K562 (cell line): ENCODE data around the gene LILRA5. TPM values are rescaled to one million over a fixed set of nuclear protein-coding genes. Genes with fewer than 3 reads are reported as not detected.
A peak's percentile ranks its signal among the peaks of the same experiment; 100 is the strongest.

Source experiments
- ATAC-seq: fragments of 200-7000 bp; cut with Tn5 transposase; 3 replicates; pipeline ENCODE4 v1.9.1; 2020; ENCODE audit warnings: moderate library complexity
- BruUV-seq: library from RNA; stranded (reverse); fragments of 400-500 nt; replicated peaks from 2 replicates; lab custom pipeline; 2021; lab: Mats Ljungman, UMichigan
- CTCF ChIA-PET: fragments of 300-600 bp; formaldehyde crosslinking; extraction: SDS; loops from one replicate; lab custom pipeline; 2021; ENCODE audit warnings: low intra/inter-chr PET ratio; lab: Yijun Ruan, JAX
- POLR2A ChIA-PET: fragments of 300-600, 350-650 bp; sonication (Branson Sonifier 250); formaldehyde crosslinking; extraction: SDS; loops from one replicate; lab custom pipeline; 2021; ENCODE audit warnings: antibody characterized with exemption, inconsistent platforms; lab: Yijun Ruan, JAX
- DNase-seq, 4 experiments: peaks; one replicate each; pipeline versions ENCODE4 v3.0.0 to v3.0.0-alpha.2; 2011 to 2018; ENCODE audit warnings: low spot score in 3 of 4, mixed read lengths in 3 of 4; ENCODE audit errors: extremely low read depth in 1 of 4
- FAIRE-seq: peaks from 2 replicates; lab custom pipeline; 2011; peaks lifted over from hg19 to GRCh38; lab: Jason Lieb, UNC
- H2AFZ ChIP-seq: 2 replicates; pipeline ENCODE4 v1.6.0; 2011; ENCODE audit warnings: low read depth, low read length, control low read depth, inconsistent platforms
- H3K27ac ChIP-seq: fragments of 200-600 bp; 3 replicates; pipeline ENCODE4 v1.8.0; 2011; ENCODE audit warnings: low read depth, mild to moderate bottlenecking, control low read depth, inconsistent platforms, low read length, moderate library complexity, mixed read lengths; ENCODE audit errors: extremely low read depth
- H3K27me3 ChIP-seq, 2 experiments: fragments of 300-600 bp in 1 of 2; 2 replicates in 1 of 2; 3 replicates in 1 of 2; pipeline versions ENCODE4 v1.6.0 to v1.8.0; 2011; ENCODE audit warnings: inconsistent platforms in 2 of 2, low read length in 2 of 2, mild to moderate bottlenecking in 1 of 2, mixed read lengths in 1 of 2, moderate library complexity in 1 of 2; ENCODE audit not compliant: control insufficient read depth in 2 of 2, insufficient read depth in 2 of 2
- H3K36me3 ChIP-seq: fragments of 300-600 bp; 3 replicates; pipeline ENCODE4 v1.8.0; 2011; ENCODE audit warnings: mild to moderate bottlenecking, low read length, inconsistent platforms; ENCODE audit not compliant: control insufficient read depth, insufficient read depth
- H3K4me1 ChIP-seq, 2 experiments: fragments of 200-600 bp in 1 of 2; replicated peaks in 1 of 2; 2 replicates in 1 of 2; 3 replicates in 1 of 2; pipeline versions ENCODE4 v1.5.1 to v1.8.0; 2011; ENCODE audit warnings: inconsistent platforms in 2 of 2, low read length in 2 of 2, mild to moderate bottlenecking in 1 of 2, mixed read lengths in 1 of 2, moderate library complexity in 1 of 2; ENCODE audit not compliant: control insufficient read depth in 2 of 2, insufficient read depth in 2 of 2
- H3K4me2 ChIP-seq: 2 replicates; pipeline ENCODE4 v1.6.1; 2011; ENCODE audit warnings: low read length, control low read depth, inconsistent platforms, mixed read lengths; ENCODE audit not compliant: insufficient read depth
- H3K4me3 ChIP-seq: fragments of 200-600 bp; sonication (generic), shearing (Covaris generic); 2 replicates; pipeline ENCODE4 v1.5.1; 2016; ENCODE audit warnings: control low read depth, inconsistent platforms
- H3K79me2 ChIP-seq: fragments of 200-600 bp; 3 replicates; pipeline ENCODE4 v1.8.0; 2011; ENCODE audit warnings: low read length, inconsistent platforms; ENCODE audit not compliant: control insufficient read depth, insufficient read depth
- H3K9ac ChIP-seq, 2 experiments: 2 replicates each; pipeline versions ENCODE4 v1.6.0 to v1.6.1; 2011; ENCODE audit warnings: low read depth in 2 of 2, low read length in 2 of 2, control low read depth in 1 of 2, inconsistent platforms in 1 of 2, mild to moderate bottlenecking in 1 of 2, mixed read lengths in 1 of 2; ENCODE audit not compliant: insufficient read depth in 1 of 2
- H3K9me1 ChIP-seq: one replicate; pipeline ENCODE4 v1.6.0; 2011; ENCODE audit warnings: inconsistent platforms, mild to moderate bottlenecking, low read length, moderate library complexity; ENCODE audit not compliant: control insufficient read depth, insufficient read depth
- H3K9me3 ChIP-seq: replicated peaks from 2 replicates; pipeline ENCODE4 v1.5.1; 2011; ENCODE audit warnings: low read depth, low read length, inconsistent platforms; ENCODE audit not compliant: control insufficient read depth, insufficient read depth
- H4K20me1 ChIP-seq: replicated peaks from 2 replicates; pipeline ENCODE4 v1.6.1; 2011; ENCODE audit warnings: low read length, inconsistent platforms, mixed read lengths; ENCODE audit not compliant: control insufficient read depth, insufficient read depth
- FIP1L1 ChIP-seq: fragments of 200-400 bp; formaldehyde crosslinking; IDR thresholded peaks from 2 replicates; pipeline ENCODE4 v1.6.1; 2018; ENCODE audit warnings: mild to moderate bottlenecking, low read depth, low read length; ENCODE audit not compliant: poor library complexity, severe bottlenecking
- FOXK1 ChIP-seq: sonication (generic); formaldehyde crosslinking; IDR thresholded peaks from 2 replicates; pipeline ENCODE4 v1.8.0; 2022; ENCODE audit warnings: missing genetic modification reagents, mild to moderate bottlenecking, borderline replicate concordance
- HSF4 ChIP-seq: fragments of 250-450 bp; sonication (Bioruptor Pico); IDR thresholded peaks from 2 replicates; pipeline ENCODE4 v2.1.2; 2022; ENCODE audit warnings: mild to moderate bottlenecking, moderate library complexity, borderline replicate concordance
- MAFF ChIP-seq: IDR thresholded peaks from 2 replicates; pipeline ENCODE4 v1.6.1; 2012; ENCODE audit warnings: low read length, improper control_type of control experiment
- MBD1 ChIP-seq: fragments of 250-450 bp; sonication (Bioruptor Pico); IDR thresholded peaks from 2 replicates; pipeline ENCODE4 v1.8.0; 2022; ENCODE audit warnings: inconsistent platforms
- SPI1 ChIP-seq: IDR thresholded peaks from 2 replicates; pipeline ENCODE4 v1.6.1; 2011; ENCODE audit warnings: low read depth, low read length, control low read depth, borderline replicate concordance
- ZNF263 ChIP-seq: sonication (generic); formaldehyde crosslinking; IDR thresholded peaks from 2 replicates; pipeline ENCODE4 v1.8.0; 2022; ENCODE audit warnings: mild to moderate bottlenecking, missing genetic modification reagents, borderline replicate concordance
- ZNF408 ChIP-seq: fragments of 250-450 bp; sonication (Bioruptor Pico); IDR thresholded peaks from 2 replicates; pipeline ENCODE4 v1.4.0; 2020; ENCODE audit warnings: low read depth, mild to moderate bottlenecking, moderate library complexity
- WGBS: fragments of 100-300 bp; shearing (Covaris generic); methylation state at CpG from one replicate; pipeline ENCODE4 v1.1.6; 2016; ENCODE audit warnings: low coverage, mixed read lengths; ENCODE audit not compliant: insufficient coverage; ENCODE audit errors: missing lambda C conversion rate; 5-methylcytosine and 5-hydroxymethylcytosine counted together
- in situ Hi-C: fragments of 300-500 bp; cut with MboI; formaldehyde crosslinking; loops from 4 replicates; pipeline ENCODE4 v1.15.0; 2018; ENCODE audit warnings: inconsistent platforms, mixed read lengths
- intact Hi-C: fragments of 100-400 bp; cut with micrococcal nuclease; formaldehyde crosslinking; loops from 2 replicates; pipeline ENCODE4 v1.14.2; 2022
- polyA plus RNA-seq, 8 experiments: library from polyadenylated mRNA; depleted of rRNA in 4 of 8; stranded (reverse) in 5 of 8; unstranded in 3 of 8; fragments of >200 nt; fragmentation: Nextera tagmentation in 2 of 8; fragmentation: Illumina TruSeq in 1 of 8; extraction: Ambion mirVana in 2 of 8; extraction: Trizol in 1 of 8; gene quantifications; 2 replicates each; pipeline versions ENCODE4 v1.2.1 to v1.2.3, GENCODE V29; 2011 to 2014; ENCODE audit warnings: inconsistent platforms in 1 of 8, missing spikeins in 1 of 8
- total RNA-seq, 7 experiments: library from RNA; depleted of rRNA in 6 of 7; stranded (reverse); fragments of >200 nt in 6 of 7; fragmentation: Illumina TruSeq in 2 of 7; extraction: Trizol in 2 of 7; gene quantifications; 2 replicates each; pipeline versions ENCODE4 v1.2.1 to v1.2.3, GENCODE V29; 2011 to 2021; ENCODE audit warnings: low replicate concordance in 1 of 7
- TF ChIP-seq, protein P1 (sequence below): fragments of 450-650 bp; formaldehyde crosslinking; IDR thresholded peaks from 2 replicates; pipeline ENCODE4 v1.4.0; 2020; ENCODE audit warnings: mild to moderate bottlenecking, moderate library complexity
- TF ChIP-seq, protein P2 (sequence below): fragments of 450-650 bp; formaldehyde crosslinking; conservative IDR thresholded peaks from 2 replicates; pipeline ENCODE4 v1.4.0; 2022; ENCODE audit warnings: mild to moderate bottlenecking, missing genetic modification characterization

The LILRA5 gene
- total and polyA plus RNA-seq, 9 of the 15 experiments (the other 6 are each of a cell fraction or from before 2014, with no cell fraction given), result not detected

GRCh38 chr19:54339646-54340358, 26.8 kb upstream of the LILRA5 start:
- ATAC-seq, result no peak
- 0 out of 2 replicates have a peak, but pooled peaks cover 3% of the 10 kb centered on the region for H4K20me1 ChIP-seq

DNA sequence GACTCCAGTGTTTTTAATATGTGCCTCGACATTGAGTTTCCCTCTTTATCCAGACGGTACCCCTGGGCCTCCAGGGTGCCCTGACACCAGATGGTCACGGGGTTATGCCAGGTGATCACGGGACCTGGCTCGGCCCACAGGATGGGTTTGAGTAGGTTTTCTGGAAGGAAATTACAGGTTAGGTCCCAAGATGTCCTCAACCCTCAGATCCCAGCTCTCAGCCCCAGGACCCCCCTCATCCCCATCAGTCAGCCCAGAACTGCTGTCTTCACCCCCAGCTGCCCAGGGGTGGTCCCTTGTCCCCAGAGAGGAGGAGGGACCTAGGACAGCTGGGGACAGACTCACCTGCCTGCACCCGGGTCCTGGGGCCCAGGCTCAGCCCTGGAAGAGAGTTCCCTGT, 25.6 kb upstream of the LILRA5 start:
- 0 out of 2 replicates have a peak, but pooled peaks cover 3% of the 10 kb centered on the region for H4K20me1 ChIP-seq
- no peak overlapping the region for H3K4me3 ChIP-seq
- no peaks in the 10 kb centered on the region for H3K9me1 ChIP-seq
- ChIA-PET POLR2A (no interaction called here), CTCF (no interaction called here)
- FAIRE-seq (no peak), ATAC-seq (no peak), DNase-seq (no peak)
- intact Hi-C loops (no loop called here), in situ Hi-C loops (no loop called here)
- H3K9me3 ChIP-seq, result no peaks in the 10 kb centered on the region
- 0% methylated on average over 6 of the region's 6 CpGs for WGBS
- no peak overlapping the region for H3K4me2 ChIP-seq
- BruUV-seq, result no TSS peak
- no peak overlapping the region for H3K27ac ChIP-seq
- H3K27me3 ChIP-seq, result peaks cover 10 to 53% of the 10 kb centered on the region in 2 experiments
- H3K9ac ChIP-seq, result no peak overlapping the region
- no peaks in the 10 kb centered on the region; a peak in 1 of 5 replicates for H3K4me1 ChIP-seq
- H3K36me3 ChIP-seq, result no peaks in the 10 kb centered on the region
- H3K79me2 ChIP-seq, result no peaks in the 10 kb centered on the region
- no peak overlapping the region for H2AFZ ChIP-seq
- no peak for TF ChIP-seq ZNF408
- TF ChIP-seq MBD1 (CRISPR knock-in tag), result no peak
- TF ChIP-seq FIP1L1, result no peak
- TF ChIP-seq, protein P1, sequence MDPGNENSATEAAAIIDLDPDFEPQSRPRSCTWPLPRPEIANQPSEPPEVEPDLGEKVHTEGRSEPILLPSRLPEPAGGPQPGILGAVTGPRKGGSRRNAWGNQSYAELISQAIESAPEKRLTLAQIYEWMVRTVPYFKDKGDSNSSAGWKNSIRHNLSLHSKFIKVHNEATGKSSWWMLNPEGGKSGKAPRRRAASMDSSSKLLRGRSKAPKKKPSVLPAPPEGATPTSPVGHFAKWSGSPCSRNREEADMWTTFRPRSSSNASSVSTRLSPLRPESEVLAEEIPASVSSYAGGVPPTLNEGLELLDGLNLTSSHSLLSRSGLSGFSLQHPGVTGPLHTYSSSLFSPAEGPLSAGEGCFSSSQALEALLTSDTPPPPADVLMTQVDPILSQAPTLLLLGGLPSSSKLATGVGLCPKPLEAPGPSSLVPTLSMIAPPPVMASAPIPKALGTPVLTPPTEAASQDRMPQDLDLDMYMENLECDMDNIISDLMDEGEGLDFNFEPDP, result no peak
- TF ChIP-seq, protein P2, sequence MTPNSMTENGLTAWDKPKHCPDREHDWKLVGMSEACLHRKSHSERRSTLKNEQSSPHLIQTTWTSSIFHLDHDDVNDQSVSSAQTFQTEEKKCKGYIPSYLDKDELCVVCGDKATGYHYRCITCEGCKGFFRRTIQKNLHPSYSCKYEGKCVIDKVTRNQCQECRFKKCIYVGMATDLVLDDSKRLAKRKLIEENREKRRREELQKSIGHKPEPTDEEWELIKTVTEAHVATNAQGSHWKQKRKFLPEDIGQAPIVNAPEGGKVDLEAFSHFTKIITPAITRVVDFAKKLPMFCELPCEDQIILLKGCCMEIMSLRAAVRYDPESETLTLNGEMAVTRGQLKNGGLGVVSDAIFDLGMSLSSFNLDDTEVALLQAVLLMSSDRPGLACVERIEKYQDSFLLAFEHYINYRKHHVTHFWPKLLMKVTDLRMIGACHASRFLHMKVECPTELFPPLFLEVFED (CRISPR knock-in tag), result no peak
- no peak for TF ChIP-seq HSF4
- TF ChIP-seq FOXK1, result no peak
- TF ChIP-seq MAFF, result no peak

More at GRCh38 chr19:54339646-54340358, 26.8 kb upstream of the LILRA5 start:
- Histone ChIP-seq H3K4me1 (no peaks in the 10 kb centered on the region; a peak in 1 of 5 replicates), H2AFZ (no peak overlapping the region), H3K4me3 (no peak overlapping the region), H3K36me3 (no peaks in the 10 kb centered on the region), H3K9me3 (no peaks in the 10 kb centered on the region), H3K9me1 (no peaks in the 10 kb centered on the region), H3K79me2 (no peaks in the 10 kb centered on the region), H3K9ac (no peak overlapping the region), H3K4me2 (no peak overlapping the region), H3K27ac (no peak overlapping the region), H3K27me3 (peaks cover 7 to 57% of the 10 kb centered on the region in 2 experiments; a peak in 4 of 5 replicates)
- WGBS, result 3% methylated on average over 8 of the region's 9 CpGs
- TF ChIP-seq SPI1 (peak; percentile 74), ZNF263 (no peak)
- DNase-seq (peak in 1 of 4 experiments; percentile 2), FAIRE-seq (no peak)
- ChIA-PET POLR2A (no interaction called here), CTCF (no interaction called here)
- in situ Hi-C loops, result no loop called here
- intact Hi-C loops, result no loop called here
- no TSS peak for BruUV-seq
